ENCODE measurements around the gene AP4S1. TPM values are rescaled to one million over a fixed set of nuclear protein-coding genes. Genes with fewer than 3 reads are reported as not detected.
A peak's percentile ranks its signal among the peaks of the same experiment; 100 is the strongest.
"Not testable (repeated sequence)": the region's sequence is repeated elsewhere in the genome, so short reads cannot be mapped to it uniquely, and the experiment has no call there.

Gene AP4S1
- total RNA-seq, 4 donors from 2014 or later = 4.2 to 10.7 (median 6.0) TPM

GRCh38 chr14:31047503-31047902 lies 22.1 kb downstream of the AP4S1 start:
- H3K9me3 ChIP-seq = no peaks in the 10 kb centered on the region
- no peaks in the 10 kb centered on the region for H3K4me1 ChIP-seq
- H3K27me3 ChIP-seq = no peaks in the 10 kb centered on the region
- TF ChIP-seq POLR2A (IDR thresholded peaks at IDR 0.05) (no peak), CTCF (IDR thresholded peaks at IDR 0.05) (no peak)
- no peak for DNase-seq
- H3K4me3 ChIP-seq = no peak overlapping the region
- H3K36me3 ChIP-seq = no peaks in the 10 kb centered on the region
- H3K27ac ChIP-seq = no peak overlapping the region

GRCh38 chr14:31051023-31051422 lies 25.6 kb downstream of the AP4S1 start:
- no peak overlapping the region for H3K4me3 ChIP-seq
- no peaks in the 10 kb centered on the region for H3K36me3 ChIP-seq
- no peaks in the 10 kb centered on the region for H3K4me1 ChIP-seq
- H3K9me3 ChIP-seq = no peaks in the 10 kb centered on the region
- H3K27me3 ChIP-seq = no peaks in the 10 kb centered on the region
- no peak overlapping the region for H3K27ac ChIP-seq
- TF ChIP-seq CTCF (IDR thresholded peaks at IDR 0.05) = no peak
- no peak for TF ChIP-seq POLR2A (IDR thresholded peaks at IDR 0.05)
- no peak for DNase-seq

GRCh38 chr14:31051511-31051910 lies 26.1 kb downstream of the AP4S1 start:
- no peak for DNase-seq
- no peaks in the 10 kb centered on the region for H3K36me3 ChIP-seq
- no peaks in the 10 kb centered on the region for H3K27me3 ChIP-seq
- no peaks in the 10 kb centered on the region for H3K9me3 ChIP-seq
- no peak overlapping the region for H3K4me3 ChIP-seq
- TF ChIP-seq POLR2A (IDR thresholded peaks at IDR 0.05) (no peak), CTCF (IDR thresholded peaks at IDR 0.05) (no peak)
- no peaks in the 10 kb centered on the region for H3K4me1 ChIP-seq
- no peak overlapping the region for H3K27ac ChIP-seq

GRCh38 chr14:31052905-31053586 lies 27.6 kb downstream of the AP4S1 start:
- not testable (repeated sequence) for H3K4me3 ChIP-seq, H3K36me3 ChIP-seq, H3K27me3 ChIP-seq, H3K4me1 ChIP-seq, H3K9me3 ChIP-seq
- H3K27ac ChIP-seq = peak overlapping the region in 1 of 4 donors; percentile 30
- DNase-seq = peak in 2 of 3 donors; percentile 61 to 69

GRCh38 chr14:31057035-31057434 lies 31.6 kb downstream of the AP4S1 start:
- TF ChIP-seq POLR2A (IDR thresholded peaks at IDR 0.05) = no peak
- no peak for TF ChIP-seq CTCF (IDR thresholded peaks at IDR 0.05)
- H3K9me3 ChIP-seq = no peaks in the 10 kb centered on the region
- H3K4me1 ChIP-seq = peaks cover 0 to 3% (median 0%) of the 10 kb centered on the region in 4 donors
- H3K4me3 ChIP-seq = no peak overlapping the region
- no peak for DNase-seq
- no peaks in the 10 kb centered on the region for H3K27me3 ChIP-seq
- H3K27ac ChIP-seq = no peak overlapping the region
- H3K36me3 ChIP-seq = no peaks in the 10 kb centered on the region

GRCh38 chr14:31057701-31058364 lies 32.4 kb downstream of the AP4S1 start:
- Histone ChIP-seq H3K27ac (no peak overlapping the region), H3K36me3 (no peaks in the 10 kb centered on the region), H3K27me3 (no peaks in the 10 kb centered on the region), H3K9me3 (no peaks in the 10 kb centered on the region), H3K4me1 (peaks cover 0 to 3% (median 0%) of the 10 kb centered on the region in 4 donors), H3K4me3 (no peak overlapping the region)
- DNase-seq = no peak
- TF ChIP-seq CTCF (IDR thresholded peaks at IDR 0.05) = no peak
- TF ChIP-seq POLR2A (IDR thresholded peaks at IDR 0.05) = no peak
